Activated naive CD4-positive, alpha-beta T cell treated with anti-CD3 and anti-CD28 coated beads for 36 hours (primary cell): ENCODE results near the gene LAMB2. TPM values are rescaled to one million over a fixed set of nuclear protein-coding genes. Genes with fewer than 3 reads are reported as not detected.

Experiments
- CTCF ChIA-PET: fragments of 350-600 bp; sonication (Branson Sonifier 250); formaldehyde crosslinking; loops from one replicate; lab custom pipeline; 2021; ENCODE audit warnings: antibody characterized with exemption; lab: Charles Lee
- DNase-seq: peaks from one replicate; pipeline ENCODE4 v3.0.0-alpha.2; 2020
- H3K27ac Mint-ChIP-seq: one replicate; pipeline ENCODE4 v1.8.0; 2021; ENCODE audit warnings: mild to moderate bottlenecking, mixed read lengths
- H3K27me3 Mint-ChIP-seq: one replicate; pipeline ENCODE4 v1.8.0; 2021; ENCODE audit warnings: low read depth, mixed read lengths
- H3K36me3 Mint-ChIP-seq: one replicate; pipeline ENCODE4 v1.8.0; 2021; ENCODE audit warnings: low read depth, mixed read lengths
- H3K4me1 Mint-ChIP-seq: one replicate; pipeline ENCODE4 v1.8.0; 2021; ENCODE audit warnings: low read depth, mixed read lengths
- H3K4me3 Mint-ChIP-seq: one replicate; pipeline ENCODE4 v1.8.0; 2021; ENCODE audit warnings: mild to moderate bottlenecking, moderate library complexity, mixed read lengths
- H3K9me3 Mint-ChIP-seq: one replicate; pipeline ENCODE4 v1.8.0; 2021; ENCODE audit warnings: mixed read lengths
- intact Hi-C: fragments of 100-400 bp; cut with micrococcal nuclease; formaldehyde crosslinking; loops from one replicate; pipeline ENCODE4 v1.15.1; 2023
- microRNA-seq: library from miRNA; unstranded; fragments of <30 nt; microRNA quantifications from one replicate; pipeline ENCODE4 v1.2.0, GENCODE V29; 2022; ENCODE audit warnings: borderline microRNAs expressed, borderline replicate concordance
- total RNA-seq, 2 experiments: library from RNA; stranded (reverse); gene quantifications; one replicate each; pipeline ENCODE4 v1.2.3, GENCODE V29; 2021

LAMB2 gene
- total RNA-seq, 2 experiments from 2014 or later: not detected

DNA sequence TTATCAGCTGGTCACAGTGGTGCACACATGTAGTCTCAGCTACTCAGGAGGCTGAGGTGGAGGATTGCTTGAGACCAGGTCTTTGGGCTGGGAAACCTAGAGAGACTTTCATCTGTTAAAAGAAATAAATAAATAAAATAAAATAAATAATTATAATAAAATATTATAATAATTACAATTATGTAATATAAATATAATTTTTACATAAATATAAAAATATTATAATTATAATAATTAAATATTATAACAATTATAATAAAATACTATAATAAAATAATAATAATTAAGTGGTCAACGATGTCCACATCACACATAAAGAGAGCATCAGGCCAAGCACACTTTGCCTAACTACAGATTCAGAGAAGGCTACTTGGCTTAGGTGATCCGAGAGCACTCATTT is 53.6 kb downstream of the LAMB2 start:
- Mint-ChIP-seq H3K4me1 (peaks cover 9% of the 10 kb centered on the region), H3K27me3 (no peaks in the 10 kb centered on the region), H3K4me3 (no peak overlapping the region), H3K9me3 (no peaks in the 10 kb centered on the region), H3K36me3 (peaks cover 28% of the 10 kb centered on the region), H3K27ac (no peak overlapping the region)
- intact Hi-C loops: no loop called here
- CTCF ChIA-PET: no interaction called here
- DNase-seq: no peak

DNA sequence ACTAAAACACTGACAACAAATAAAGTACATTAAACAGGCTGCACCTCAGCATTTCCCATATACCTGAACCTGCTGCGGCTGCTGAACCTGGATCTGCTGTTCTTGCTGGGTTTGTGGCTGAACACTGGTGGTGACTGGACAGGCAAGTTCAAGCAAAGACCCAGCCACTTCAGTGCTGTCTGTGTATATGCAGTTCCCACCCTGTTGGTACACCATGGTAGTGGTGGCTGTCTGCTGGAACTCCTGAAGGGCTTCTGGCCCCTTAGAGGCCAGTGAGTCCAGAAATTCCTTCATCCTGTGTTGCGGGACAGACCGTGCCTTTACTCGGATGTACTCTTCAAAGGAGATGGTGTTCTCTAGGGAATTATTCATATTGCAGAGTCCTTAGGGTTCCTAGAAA is 56.2 kb downstream of the LAMB2 start:
- H3K27ac Mint-ChIP-seq: no peak overlapping the region
- H3K4me1 Mint-ChIP-seq: peaks cover 7% of the 10 kb centered on the region
- no peak overlapping the region for H3K4me3 Mint-ChIP-seq
- no peaks in the 10 kb centered on the region for H3K27me3 Mint-ChIP-seq
- H3K9me3 Mint-ChIP-seq: no peaks in the 10 kb centered on the region
- H3K36me3 Mint-ChIP-seq: peaks cover 41% of the 10 kb centered on the region
- CTCF ChIA-PET: no interaction called here
- no peak for DNase-seq
- intact Hi-C loops: no loop called here

DNA sequence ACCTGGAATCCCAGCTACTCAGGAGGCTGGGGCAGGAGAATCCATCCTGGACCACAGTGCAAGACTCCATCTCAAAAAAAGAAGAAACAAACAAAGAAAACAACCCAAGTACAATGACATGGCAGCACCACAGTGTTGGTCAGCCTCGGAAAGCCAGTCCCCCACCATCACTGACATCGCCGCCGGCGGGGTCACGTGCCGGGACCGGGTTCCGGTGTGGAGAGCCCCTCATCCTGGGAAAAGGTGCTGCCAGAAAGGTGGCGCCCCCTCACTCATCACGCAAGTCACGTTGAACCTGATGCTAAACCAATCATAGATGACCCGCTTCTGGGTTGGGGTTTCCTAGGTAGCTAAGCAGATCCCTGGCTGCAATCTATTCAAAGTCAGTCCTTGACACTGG is 56.7 kb downstream of the LAMB2 start:
- peaks cover 44% of the 10 kb centered on the region for H3K36me3 Mint-ChIP-seq

More for the DNA sequence above, 56.7 kb downstream of the LAMB2 start:
- no peaks in the 10 kb centered on the region for H3K9me3 Mint-ChIP-seq
- CTCF ChIA-PET: no interaction called here
- H3K4me1 Mint-ChIP-seq: peaks cover 7% of the 10 kb centered on the region
- H3K4me3 Mint-ChIP-seq: no peak overlapping the region
- no peak for DNase-seq
- intact Hi-C loops: no loop called here
- H3K27me3 Mint-ChIP-seq: no peaks in the 10 kb centered on the region
- no peak overlapping the region for H3K27ac Mint-ChIP-seq

Small RNA genes lying within 50 kb of the gene (microRNA-seq; reads per million reads assigned to microRNA genes)
- gene MIR6890: not detected

Other genes with a start within 250 kb of the LAMB2 start
- 10 to 100 TPM; 12.9 to 16.2 TPM for gene SLC25A20, start 234.2 kb downstream of the LAMB2 start, total RNA-seq
- gene ARIH2, start 214.2 kb downstream of the LAMB2 start, total RNA-seq: 10 to 100 TPM; 96.1 to 99.1 TPM
- 10 to 100 TPM; 20.2 to 21.7 TPM for gene P4HTM, start 142.8 kb downstream of the LAMB2 start, total RNA-seq
- 100 to 1,000 TPM; 119 to 120 TPM for gene WDR6, start 125.7 kb downstream of the LAMB2 start, total RNA-seq
- 10 to 100 TPM; 19.5 to 19.7 TPM for gene DALRD3, start 114.5 kb downstream of the LAMB2 start, total RNA-seq
- gene NDUFAF3, start 110.9 kb downstream of the LAMB2 start, total RNA-seq: 100 to 1,000 TPM; 113 to 115 TPM
- gene IMPDH2, start 103.7 kb downstream of the LAMB2 start, total RNA-seq: 100 to 1,000 TPM; 565 to 593 TPM
- gene QRICH1, start 39.0 kb downstream of the LAMB2 start, total RNA-seq: 100 to 1,000 TPM; 100 to 111 TPM
- gene QARS1, start 28.3 kb downstream of the LAMB2 start, total RNA-seq: 100 to 1,000 TPM; 265 to 281 TPM
- gene USP19, start 12.2 kb downstream of the LAMB2 start, total RNA-seq: 10 to 100 TPM; 44.3 to 46.5 TPM
- gene CCDC71, start 33.3 kb upstream of the LAMB2 start, total RNA-seq: 10 to 100 TPM; 11.8 to 12.8 TPM
- gene KLHDC8B, start 38.5 kb upstream of the LAMB2 start, total RNA-seq: 1 to 10 TPM; 1.8 to 2.4 TPM
- gene C3orf62, start 144.2 kb upstream of the LAMB2 start, total RNA-seq: 1 to 10 TPM; 1.7 TPM
- 10 to 100 TPM; 68.0 to 69.7 TPM for gene USP4, start 207.0 kb upstream of the LAMB2 start, total RNA-seq
- 100 to 1,000 TPM; 198 to 202 TPM for gene GPX1, start 225.3 kb upstream of the LAMB2 start, total RNA-seq